ENCODE measurements around the gene PITX3. TPM values are rescaled to one million over a fixed set of nuclear protein-coding genes. Genes with fewer than 3 reads are reported as not detected.

PITX3 gene
- total and polyA plus RNA-seq, 2 donors (not counting 3 experiments of a cell fraction or from before 2014, with no cell fraction given): not detected

- Histone ChIP-seq H2AFZ (ENCODE audit: low read depth, low read length) (no peak overlapping the region), H3K9me3 (replicated peaks; ENCODE audit: control insufficient read depth, insufficient read depth, low read length) (no peaks in the 10 kb centered on the region), H3K4me2 (ENCODE audit: insufficient read depth, low read length) (no peak overlapping the region), H3K36me3 (ENCODE audit: control insufficient read depth in 2 of 2, extremely low read depth in 1 of 2, insufficient read depth in 2 of 2, low read length in 2 of 2) (no peaks in the 10 kb centered on the region), H3K4me1 (ENCODE audit: control insufficient read depth, extremely low read depth, insufficient read depth, low read length) (no peaks in the 10 kb centered on the region), H4K20me1 (replicated peaks; ENCODE audit: control insufficient read depth, extremely low read depth, insufficient read depth, low read length) (no peaks in the 10 kb centered on the region), H3K9ac (replicated peaks; ENCODE audit: extremely low read depth, insufficient read depth, low read length) (no peak overlapping the region), H3K9me1 (replicated peaks; ENCODE audit: control insufficient read depth, extremely low read depth, insufficient read depth, low read length) (no peaks in the 10 kb centered on the region), H3K4me3 (replicated peaks in 1 of 3; ENCODE audit: insufficient read depth in 1 of 3, low read depth in 1 of 3, low read length in 3 of 3) (no peak overlapping the region), H3K27ac (ENCODE audit: insufficient read depth, low read depth, low read length) (no peak overlapping the region), H3K27me3 (ENCODE audit: control insufficient read depth in 2 of 2, insufficient read depth in 2 of 2, low read length in 2 of 2) (peaks cover 3% of the 10 kb centered on the region in 2 experiments), H3K79me2 (ENCODE audit: control insufficient read depth, insufficient read depth, low read length) (no peaks in the 10 kb centered on the region)
- dilution Hi-C loops (cut with MboI; ENCODE audit: extremely low pct_ligation_motif_present, low sequenced_read_pairs) (no loop called here), intact Hi-C loops (cut with micrococcal nuclease) (no loop called here)
- FAIRE-seq: no peak
- no peak for DNase-seq (ENCODE audit: low read depth, low spot score)
- no TSS peak for BruUV-seq (replicated peaks)
- POLR2A ChIA-PET: no interaction called here
- TF ChIP-seq FOS (IDR thresholded peaks at IDR 0.05; ENCODE audit: borderline replicate concordance, insufficient read depth, low read length) (no peak), MYC (IDR thresholded peaks at IDR 0.05; ENCODE audit: low read depth, low read length) (no peak), CTCF (IDR thresholded peaks at IDR 0.05; ENCODE audit: extremely low read depth in 1 of 2, insufficient read depth in 1 of 2, low read depth in 1 of 2, low read length in 2 of 2) (no peak), JUN (IDR thresholded peaks at IDR 0.05; ENCODE audit: borderline replicate concordance, insufficient read depth, insufficient read length, low read depth) (no peak), GATA2 (IDR thresholded peaks at IDR 0.05; ENCODE audit: insufficient read depth, insufficient read length, low read depth, low read length) (no peak), MAX (IDR thresholded peaks at IDR 0.05; ENCODE audit: insufficient read depth, insufficient read length) (no peak), EZH2 (IDR thresholded peaks at IDR 0.05; ENCODE audit: borderline replicate concordance, low read depth, low read length, severe bottlenecking) (no peak)
- CTCF ChIA-PET: interaction anchor here (1.1 kb wide), 1 partner anchor 15 kb away, joined by 5 read pairs; no protein-coding TSS in a partner anchor
Measured at GRCh38 chr10:102184606-102185005, 56.7 kb downstream of the PITX3 start.

Other genes with a start within 250 kb of the PITX3 start
- gene ARMH3, start 185.3 kb downstream of the PITX3 start, total RNA-seq: 16.6 and 17.6 TPM in 2 replicates
- 12.6 and 13.1 TPM in 2 replicates for gene ARMH3, start 185.3 kb downstream of the PITX3 start, polyA plus RNA-seq
- 18.5 TPM in 2 replicates for gene HPS6, start 176.2 kb downstream of the PITX3 start, total RNA-seq
- gene HPS6, start 176.2 kb downstream of the PITX3 start, polyA plus RNA-seq: 9.3 and 11.6 TPM in 2 replicates
- gene LDB1, start 121.1 kb downstream of the PITX3 start, total RNA-seq: 65.7 and 67.7 TPM in 2 replicates
- 137 and 149 TPM in 2 replicates for gene LDB1, start 121.1 kb downstream of the PITX3 start, polyA plus RNA-seq
- gene PPRC1, start 108.5 kb downstream of the PITX3 start, total RNA-seq: 49.9 and 52.9 TPM in 2 replicates
- 26.1 and 27.0 TPM in 2 replicates for gene PPRC1, start 108.5 kb downstream of the PITX3 start, polyA plus RNA-seq
- gene NOLC1, start 89.1 kb downstream of the PITX3 start, total RNA-seq: 68.2 and 73.1 TPM in 2 replicates
- gene NOLC1, start 89.1 kb downstream of the PITX3 start, polyA plus RNA-seq: 26.0 and 32.1 TPM in 2 replicates
- gene ELOVL3, start 15.2 kb downstream of the PITX3 start, total RNA-seq: not detected in 2 replicates
- gene ELOVL3, start 15.2 kb downstream of the PITX3 start, polyA plus RNA-seq: not detected in 2 replicates
- 45.7 and 49.7 TPM in 2 replicates for gene GBF1, start 4.0 kb upstream of the PITX3 start, total RNA-seq
- 20.3 and 26.0 TPM in 2 replicates for gene GBF1, start 4.0 kb upstream of the PITX3 start, polyA plus RNA-seq
- gene NFKB2, start 154.2 kb upstream of the PITX3 start, total RNA-seq: 21.9 and 25.6 TPM in 2 replicates
- gene NFKB2, start 154.2 kb upstream of the PITX3 start, polyA plus RNA-seq: 21.0 and 23.0 TPM in 2 replicates
- 0.18 and 0.40 TPM in 2 replicates for gene PSD, start 177.3 kb upstream of the PITX3 start, total RNA-seq
- gene PSD, start 177.3 kb upstream of the PITX3 start, polyA plus RNA-seq: 0.08 and 0.10 TPM in 2 replicates
- 9.9 and 10.7 TPM in 2 replicates for gene FBXL15, start 179.3 kb upstream of the PITX3 start, total RNA-seq
- 15.3 and 21.6 TPM in 2 replicates for gene FBXL15, start 179.3 kb upstream of the PITX3 start, polyA plus RNA-seq
- gene CUEDC2, start 191.1 kb upstream of the PITX3 start, total RNA-seq: 61.5 and 62.6 TPM in 2 replicates
- 82.3 and 96.7 TPM in 2 replicates for gene CUEDC2, start 191.1 kb upstream of the PITX3 start, polyA plus RNA-seq
- not detected in 2 replicates for gene C10orf95, start 210.0 kb upstream of the PITX3 start, total RNA-seq
- gene C10orf95, start 210.0 kb upstream of the PITX3 start, polyA plus RNA-seq: 0.08 TPM in 1 of 2 replicates, not detected in the other